Transverse colon (tissue), 4 donors: ENCODE measurements around the gene BRINP2. TPM values are rescaled to one million over a fixed set of nuclear protein-coding genes. Genes with fewer than 3 reads are reported as not detected.

Source experiments
- DNase-seq: peaks from one replicate; pipeline ENCODE4 v3.0.0-alpha.2; 2019
- H3K27ac ChIP-seq, 4 donors: fragments of 200-600 bp; sonication (generic); 2 replicates each; pipeline ENCODE4 v1.5.1; 2016 to 2018; ENCODE audit warnings: inconsistent platforms in 4 of 4
- H3K27me3 ChIP-seq: fragments of 200-600 bp; sonication (generic); 2 replicates; pipeline ENCODE4 v1.5.1; 2017; ENCODE audit warnings: inconsistent platforms
- H3K36me3 ChIP-seq, 4 donors: fragments of 200-600 bp; sonication (generic); 2 replicates each; pipeline ENCODE4 v1.5.1; 2017 to 2019; ENCODE audit warnings: inconsistent platforms in 4 of 4
- H3K4me1 ChIP-seq, 4 donors: fragments of 200-600 bp; sonication (generic); 2 replicates each; pipeline ENCODE4 v1.5.1; 2017 to 2020; ENCODE audit warnings: inconsistent platforms in 4 of 4
- H3K4me3 ChIP-seq, 4 donors: fragments of 200-600 bp; sonication (generic); 1 replicate in 1 of 4; 2 replicates in 3 of 4; pipeline versions ENCODE4 v1.5.1 to v1.6.1; 2017 to 2019; ENCODE audit warnings: inconsistent platforms in 4 of 4
- H3K9me3 ChIP-seq, 2 donors: fragments of 200-600 bp; sonication (generic); 2 replicates each; pipeline ENCODE4 v1.5.1; 2017 to 2019; ENCODE audit warnings: inconsistent platforms in 2 of 2
- EP300 ChIP-seq: sonication (generic); formaldehyde crosslinking; IDR thresholded peaks from one replicate; pipeline ENCODE4 v1.6.1; 2017; ENCODE audit warnings: antibody characterized with exemption, low read depth
- POLR2A ChIP-seq: fragments of 450-650 bp; IDR thresholded peaks from one replicate; pipeline ENCODE4 v1.6.1; 2016; ENCODE audit warnings: antibody characterized with exemption, mild to moderate bottlenecking, moderate library complexity
- POLR2AphosphoS5 ChIP-seq, 3 donors: sonication (generic); formaldehyde crosslinking; IDR thresholded peaks; one replicate each; pipeline ENCODE4 v1.6.1; 2016; ENCODE audit warnings: antibody characterized with exemption in 3 of 3
- WGBS, 2 donors: methylation state at CpG; one replicate each; pipeline ENCODE4 v1.1.5; 2018; ENCODE audit warnings: low coverage in 1 of 2; 5-methylcytosine and 5-hydroxymethylcytosine counted together
- in situ Hi-C, 4 donors: fragments of 200-750 bp; cut with MboI; loops; one replicate each; pipeline versions ENCODE4 v1.15.0 to v1.15.1; 2017; ENCODE audit warnings: low sequenced_read_pairs in 3 of 4, low pct_ligation_motif_present in 1 of 4, low pct_unique_long_range_greater_than_20kb in 1 of 4
- intact Hi-C: fragments of 100-400 bp; cut with DNase I; formaldehyde crosslinking; loops from one replicate; pipeline ENCODE4 v1.15.1; 2023; ENCODE audit warnings: low total_unique reads
- total RNA-seq, 4 donors: library from RNA; depleted of rRNA; stranded (reverse); fragments of >200 nt; gene quantifications; one replicate each; pipeline ENCODE4 v1.1.0, GENCODE V29; 2016
- TF ChIP-seq, protein P1 (sequence below), 5 experiments: fragments of 200-600 bp in 3 of 5; fragments of 450-650 bp in 2 of 5; sonication (generic) in 3 of 5; IDR thresholded peaks; 1 replicate in 2 of 5; 2 replicates in 3 of 5; pipeline ENCODE4 v1.5.1; 2016 to 2017; ENCODE audit warnings: antibody characterized with exemption in 5 of 5, inconsistent platforms in 3 of 5, mild to moderate bottlenecking in 2 of 5, moderate library complexity in 1 of 5

The BRINP2 gene
- total RNA-seq, 4 donors from 2014 or later, result not detected

DNA sequence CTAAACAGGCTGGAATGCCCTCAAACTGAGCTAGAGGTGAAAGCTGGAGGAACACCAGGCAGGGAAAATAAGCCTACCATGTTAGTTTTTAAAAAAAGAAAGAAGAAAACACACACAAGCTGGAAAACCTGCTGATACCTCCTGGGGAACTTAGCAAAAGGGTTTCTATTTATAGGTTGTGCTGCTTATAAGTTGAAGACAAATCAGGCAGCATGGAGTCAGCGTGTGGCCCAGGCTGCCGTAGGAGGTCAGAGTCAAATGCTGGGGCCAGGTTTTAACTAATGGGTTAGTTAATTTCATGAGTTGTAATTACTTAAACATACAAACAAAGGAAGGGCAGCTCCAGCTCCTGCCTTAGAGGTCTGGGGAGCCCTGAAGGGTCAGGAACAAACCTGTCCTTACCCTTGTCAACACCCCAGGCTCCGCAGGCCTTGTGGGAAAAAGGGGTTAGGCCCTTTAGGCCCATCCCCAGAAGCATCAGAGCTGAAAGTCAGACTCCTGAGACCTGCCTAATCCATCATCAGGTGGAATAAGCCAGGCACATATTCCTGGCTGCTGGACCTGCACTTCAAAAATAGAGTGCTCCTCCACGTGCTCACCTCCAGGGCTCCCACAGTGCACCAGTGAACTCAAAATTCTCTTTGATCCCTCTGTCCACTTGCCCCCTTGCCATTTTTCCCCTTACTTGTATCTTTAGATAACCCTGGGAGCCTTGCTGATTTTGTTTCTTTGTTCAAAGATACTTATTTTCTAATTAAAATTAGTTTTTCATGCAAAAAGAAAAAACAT lies 59.7 kb downstream of the BRINP2 start:
- in situ Hi-C loops, result no loop called here

DNA sequence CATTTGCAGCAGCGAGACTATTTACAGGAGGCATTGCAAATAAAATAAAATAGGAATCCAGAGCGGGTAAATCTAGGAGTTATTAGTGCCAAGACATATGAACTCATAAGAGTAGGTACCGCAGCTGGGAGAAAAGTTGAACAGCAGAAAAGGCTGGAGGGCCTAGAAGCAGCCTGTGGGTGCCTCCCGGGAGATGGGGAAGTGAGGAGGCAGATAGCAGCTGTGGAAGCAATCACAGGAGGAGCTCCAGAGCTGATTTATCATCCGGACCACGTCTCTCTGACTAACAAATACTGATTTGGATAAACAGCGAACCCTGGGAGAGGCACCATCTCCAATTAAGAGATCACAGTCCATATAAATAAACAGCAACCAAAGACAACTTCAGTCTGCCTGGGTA lies 64.6 kb downstream of the BRINP2 start:
- WGBS, 2 donors, result 52 to 71% methylated on average over 5 to 7 of the region's 7 CpGs
- DNase-seq, result no peak
- intact Hi-C loops, result no loop called here
- no peaks in the 10 kb centered on the region for H3K36me3 ChIP-seq
- H3K4me1 ChIP-seq, result no peaks in the 10 kb centered on the region
- no peaks in the 10 kb centered on the region for H3K27me3 ChIP-seq
- H3K9me3 ChIP-seq, result no peaks in the 10 kb centered on the region
- no peak overlapping the region for H3K4me3 ChIP-seq
- TF ChIP-seq, protein P1, sequence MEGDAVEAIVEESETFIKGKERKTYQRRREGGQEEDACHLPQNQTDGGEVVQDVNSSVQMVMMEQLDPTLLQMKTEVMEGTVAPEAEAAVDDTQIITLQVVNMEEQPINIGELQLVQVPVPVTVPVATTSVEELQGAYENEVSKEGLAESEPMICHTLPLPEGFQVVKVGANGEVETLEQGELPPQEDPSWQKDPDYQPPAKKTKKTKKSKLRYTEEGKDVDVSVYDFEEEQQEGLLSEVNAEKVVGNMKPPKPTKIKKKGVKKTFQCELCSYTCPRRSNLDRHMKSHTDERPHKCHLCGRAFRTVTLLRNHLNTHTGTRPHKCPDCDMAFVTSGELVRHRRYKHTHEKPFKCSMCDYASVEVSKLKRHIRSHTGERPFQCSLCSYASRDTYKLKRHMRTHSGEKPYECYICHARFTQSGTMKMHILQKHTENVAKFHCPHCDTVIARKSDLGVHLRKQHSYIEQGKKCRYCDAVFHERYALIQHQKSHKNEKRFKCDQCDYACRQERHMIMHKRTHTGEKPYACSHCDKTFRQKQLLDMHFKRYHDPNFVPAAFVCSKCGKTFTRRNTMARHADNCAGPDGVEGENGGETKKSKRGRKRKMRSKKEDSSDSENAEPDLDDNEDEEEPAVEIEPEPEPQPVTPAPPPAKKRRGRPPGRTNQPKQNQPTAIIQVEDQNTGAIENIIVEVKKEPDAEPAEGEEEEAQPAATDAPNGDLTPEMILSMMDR (IDR thresholded peaks at IDR 0.05), result no peak
- TF ChIP-seq POLR2A, result no peak
- no peak for TF ChIP-seq EP300
- TF ChIP-seq POLR2AphosphoS5 (IDR thresholded peaks at IDR 0.05), result no peak
- in situ Hi-C loops, result no loop called here
- no peak overlapping the region for H3K27ac ChIP-seq

More for the DNA sequence above, 59.7 kb downstream of the BRINP2 start:
- Histone ChIP-seq H3K4me3 (no peak overlapping the region), H3K27ac (no peak overlapping the region), H3K27me3 (no peaks in the 10 kb centered on the region), H3K9me3 (no peaks in the 10 kb centered on the region), H3K36me3 (no peaks in the 10 kb centered on the region), H3K4me1 (no peaks in the 10 kb centered on the region)
- DNase-seq, result no peak
- WGBS, 2 donors, result 84 to 88% methylated on average over 1 to 4 of the region's 4 CpGs
- intact Hi-C loops, result no loop called here
- TF ChIP-seq, protein P1 (IDR thresholded peaks at IDR 0.05), result no peak
- TF ChIP-seq EP300, result no peak
- no peak for TF ChIP-seq POLR2A
- no peak for TF ChIP-seq POLR2AphosphoS5 (IDR thresholded peaks at IDR 0.05)

DNA sequence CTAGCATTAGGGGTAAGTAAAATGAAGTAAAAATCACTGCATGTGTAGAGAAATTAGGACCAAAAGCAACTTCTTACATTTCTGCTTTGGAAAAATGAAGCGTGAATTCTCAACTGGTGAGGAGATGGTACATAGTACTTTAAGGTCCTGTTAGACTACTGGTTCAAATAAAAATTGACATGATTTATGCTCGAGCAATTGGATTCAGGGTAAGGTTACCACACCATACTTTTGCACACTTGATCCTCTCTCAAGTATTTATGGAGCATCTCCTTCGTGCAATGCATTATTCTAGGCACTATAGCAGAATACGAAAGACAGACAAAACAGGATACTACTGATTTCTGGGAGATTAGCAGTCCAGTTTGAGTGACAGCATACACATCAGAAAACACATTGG lies 66.2 kb downstream of the BRINP2 start:
- in situ Hi-C loops, result no loop called here
- H3K36me3 ChIP-seq, result no peaks in the 10 kb centered on the region
- no peak for DNase-seq
- TF ChIP-seq POLR2A (no peak), EP300 (no peak), POLR2AphosphoS5 (IDR thresholded peaks at IDR 0.05) (no peak)
- TF ChIP-seq, protein P1 (IDR thresholded peaks at IDR 0.05), result no peak
- H3K4me3 ChIP-seq, result no peak overlapping the region
- 77 to 89% methylated on average over 4 of the region's 4 CpGs for WGBS, 2 donors
- no peaks in the 10 kb centered on the region for H3K4me1 ChIP-seq
- H3K9me3 ChIP-seq, result no peaks in the 10 kb centered on the region
- intact Hi-C loops, result no loop called here
- no peaks in the 10 kb centered on the region for H3K27me3 ChIP-seq
- no peak overlapping the region for H3K27ac ChIP-seq

DNA sequence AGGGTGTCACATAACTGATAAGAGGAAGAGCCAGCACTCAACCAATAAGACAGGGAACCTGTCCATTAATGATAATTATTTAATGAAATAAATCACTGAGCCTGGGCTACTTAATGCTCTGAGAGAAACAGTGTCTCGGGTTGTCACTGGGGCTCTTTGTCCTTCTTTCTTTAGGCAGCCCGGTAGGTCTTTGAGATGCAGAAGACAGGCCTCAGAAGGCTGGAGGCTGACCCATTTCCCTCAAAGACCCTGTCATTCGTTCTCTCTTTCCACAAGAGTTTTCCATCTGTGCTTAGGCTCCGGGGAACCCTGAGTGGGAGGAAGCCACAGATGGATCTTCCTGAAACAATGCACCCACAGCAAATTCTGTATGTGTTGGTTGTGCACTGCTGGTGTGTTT lies 68.2 kb downstream of the BRINP2 start:
- no peaks in the 10 kb centered on the region for H3K9me3 ChIP-seq
- no peaks in the 10 kb centered on the region for H3K36me3 ChIP-seq
- H3K4me1 ChIP-seq, result no peaks in the 10 kb centered on the region
- in situ Hi-C loops (no loop called here), intact Hi-C loops (no loop called here)
- TF ChIP-seq, protein P1 (IDR thresholded peaks at IDR 0.05), result no peak
- TF ChIP-seq EP300, result no peak
- no peaks in the 10 kb centered on the region for H3K27me3 ChIP-seq
- DNase-seq, result no peak
- WGBS, 2 donors, result 67% methylated on average over 4 of the region's 4 CpGs; no CpG with 5 or more reads in 1 of the 2 donors
- no peak overlapping the region for H3K4me3 ChIP-seq
- no peak overlapping the region for H3K27ac ChIP-seq
